Upper lobe of left lung (tissue), 6 donors: ENCODE data around the gene ZNF783. TPM values are rescaled to one million over a fixed set of nuclear protein-coding genes. Genes with fewer than 3 reads are reported as not detected.

ENCODE experiments used
- ATAC-seq, 2 donors: fragments of 200-7000 bp; cut with Tn5 transposase; one replicate each; pipeline ENCODE4 v1.9.1; 2022; ENCODE audit warnings: mild to moderate bottlenecking in 2 of 2, moderate library complexity in 2 of 2; ENCODE audit not compliant: low FRiP score in 2 of 2
- DNase-seq, 2 donors: peaks; one replicate each; pipeline ENCODE4 v3.0.0-alpha.2; 2019 to 2020
- H3K27ac ChIP-seq, 4 donors: fragments of 200-600 bp; sonication (generic); one replicate each; pipeline ENCODE4 v1.5.1; 2016 to 2019
- H3K27me3 ChIP-seq, 4 donors: fragments of 200-600 bp; sonication (generic); one replicate each; pipeline ENCODE4 v1.5.1; 2017 to 2019
- H3K36me3 ChIP-seq, 4 donors: fragments of 200-600 bp; sonication (generic); one replicate each; pipeline ENCODE4 v1.5.1; 2016 to 2019
- H3K4me1 ChIP-seq, 4 donors: fragments of 200-600 bp; sonication (generic); one replicate each; pipeline ENCODE4 v1.5.1; 2018 to 2019
- H3K4me3 ChIP-seq, 4 donors: fragments of 200-600 bp; sonication (generic); one replicate each; pipeline ENCODE4 v1.5.1; 2017 to 2019; ENCODE audit warnings: mild to moderate bottlenecking in 2 of 4, moderate library complexity in 1 of 4
- H3K9me3 ChIP-seq, 4 donors: fragments of 200-600 bp; sonication (generic); one replicate each; pipeline ENCODE4 v1.5.1; 2018 to 2019
- CTCF ChIP-seq, 6 experiments: fragments of 450-650 bp in 4 of 6; fragments of 200-600 bp in 2 of 6; sonication (generic) in 2 of 6; IDR thresholded peaks; one replicate each; pipeline ENCODE4 v1.5.1; 2016 to 2019; ENCODE audit warnings: antibody characterized with exemption in 6 of 6
- EP300 ChIP-seq, 4 donors: sonication (generic); formaldehyde crosslinking; IDR thresholded peaks; one replicate each; pipeline ENCODE4 v1.5.1; 2017; ENCODE audit warnings: antibody characterized with exemption in 4 of 4, control low read depth in 2 of 4
- POLR2A ChIP-seq, 4 donors: fragments of 450-650 bp; IDR thresholded peaks; one replicate each; pipeline ENCODE4 v1.5.1; 2016 to 2017; ENCODE audit warnings: antibody characterized with exemption in 4 of 4, mild to moderate bottlenecking in 2 of 4
- POLR2AphosphoS5 ChIP-seq, 2 donors: sonication (generic); formaldehyde crosslinking; IDR thresholded peaks; one replicate each; pipeline ENCODE4 v1.5.1; 2017; ENCODE audit warnings: antibody characterized with exemption in 2 of 2
- WGBS, 2 donors: methylation state at CpG; one replicate each; pipeline ENCODE4 v1.1.5; 2017 to 2018; 5-methylcytosine and 5-hydroxymethylcytosine counted together
- small RNA-seq, 4 donors: library from RNA; depleted of rRNA; stranded (forward); fragments of <200 nt; gene quantifications; one replicate each; pipeline ENCODE3, GENCODE V24; 2016
- total RNA-seq, 6 donors: library from RNA; depleted of rRNA in 4 of 6; stranded (reverse); fragments of >200 nt in 4 of 6; gene quantifications; one replicate each; pipeline versions ENCODE4 v1.1.0 to v1.2.1, GENCODE V29; 2016 to 2021
- donor health status: DM: no; HTN: no; CAD: no; lungs with moderate emphysema.
- donor health status: DM: no; HTN: yes; CAD: no; lungs with severe emphysema.

Gene ZNF783
- total RNA-seq, 6 donors from 2014 or later, result 12.6 to 46.1 (median 17.5) TPM

GRCh38 chr7:149333321-149333717, 71.3 kb downstream of the ZNF783 start:
- no peak overlapping the region for H3K4me3 ChIP-seq
- ATAC-seq (no peak), DNase-seq (no peak)
- H3K36me3 ChIP-seq, result no peaks in the 10 kb centered on the region
- H3K4me1 ChIP-seq, result no peaks in the 10 kb centered on the region
- H3K27ac ChIP-seq, result no peak overlapping the region
- H3K27me3 ChIP-seq, result no peaks in the 10 kb centered on the region
- TF ChIP-seq CTCF (IDR thresholded peaks at IDR 0.05), result no peak
- no peak for TF ChIP-seq POLR2AphosphoS5 (IDR thresholded peaks at IDR 0.05)
- TF ChIP-seq POLR2A (IDR thresholded peaks at IDR 0.05), result no peak
- no peak for TF ChIP-seq EP300 (IDR thresholded peaks at IDR 0.05)
- H3K9me3 ChIP-seq, result no peaks in the 10 kb centered on the region

DNA sequence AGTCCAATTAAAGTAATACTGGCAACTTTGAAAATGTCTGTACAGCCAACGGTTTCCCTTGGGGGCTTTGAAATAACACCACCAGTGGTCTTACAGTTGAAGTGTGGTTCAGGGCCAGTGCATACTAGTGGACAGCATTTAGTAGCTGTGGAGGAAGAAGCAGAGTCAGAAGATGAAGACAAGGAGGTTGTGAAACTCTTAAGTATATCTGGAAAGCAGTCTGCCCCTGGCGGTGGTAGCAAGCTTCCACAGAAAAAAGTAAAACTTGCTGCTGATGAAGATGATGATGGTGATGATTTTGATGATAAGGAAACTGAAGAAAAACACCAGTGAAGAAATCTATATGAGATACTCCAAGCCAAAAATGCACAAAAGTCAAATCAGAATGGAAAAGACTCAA, 72.2 kb downstream of the ZNF783 start:
- TF ChIP-seq POLR2A (IDR thresholded peaks at IDR 0.05) (no peak), POLR2AphosphoS5 (IDR thresholded peaks at IDR 0.05) (no peak), EP300 (IDR thresholded peaks at IDR 0.05) (no peak), CTCF (IDR thresholded peaks at IDR 0.05) (no peak)
- H3K4me1 ChIP-seq, result no peaks in the 10 kb centered on the region
- no peak for DNase-seq
- 80 to 85% methylated on average over 2 of the region's 2 CpGs for WGBS, 2 donors
- no peaks in the 10 kb centered on the region for H3K27me3 ChIP-seq
- no peak for ATAC-seq
- H3K9me3 ChIP-seq, result no peaks in the 10 kb centered on the region
- no peak overlapping the region for H3K27ac ChIP-seq
- H3K4me3 ChIP-seq, result no peak overlapping the region
- no peaks in the 10 kb centered on the region for H3K36me3 ChIP-seq

Small RNAs within 50 kb of the gene (small RNA-seq; reads per million reads assigned to genes)
- 0 to 0.26 (median 0) reads per million in 4 donors for gene AC004941.2

Other genes with a start within 250 kb of the ZNF783 start
- gene PDIA4, start 233.7 kb upstream of the ZNF783 start, total RNA-seq, result 100 to 1,000 TPM in 1 of 6 donors, 10 to 100 TPM in 5; 25.1 to 160 (median 77.8) TPM
- 1 to 10 TPM; 1.7 to 9.0 (median 7.6) TPM for gene ZNF786, start 171.5 kb upstream of the ZNF783 start, total RNA-seq
- gene ZNF425, start 135.9 kb upstream of the ZNF783 start, total RNA-seq, result 1 to 10 TPM; 1.4 to 3.1 (median 1.8) TPM
- 10 to 100 TPM; 12.2 to 40.9 (median 29.0) TPM for gene ZNF398, start 114.7 kb upstream of the ZNF783 start, total RNA-seq
- 10 to 100 TPM; 20.7 to 35.6 (median 26.7) TPM for gene ZNF282, start 66.7 kb upstream of the ZNF783 start, total RNA-seq
- 10 to 100 TPM; 10.3 to 33.5 (median 10.9) TPM for gene ZNF212, start 22.5 kb upstream of the ZNF783 start, total RNA-seq
- 10 to 100 TPM in 4 of 6 donors, 1 to 10 TPM in 2; 9.3 to 16.0 (median 10.8) TPM for gene ZNF777, start 198.9 kb downstream of the ZNF783 start, total RNA-seq
- 10 to 100 TPM; 19.4 to 54.5 (median 25.2) TPM for gene ZNF746, start 235.6 kb downstream of the ZNF783 start, total RNA-seq